SK-N-SH (cell line): Measurements from ENCODE around the gene ARL6IP4. TPM values are rescaled to one million over a fixed set of nuclear protein-coding genes. Genes with fewer than 3 reads are reported as not detected.

Source experiments
- CTCF ChIA-PET: fragments of 300-600, 350-600 bp; formaldehyde crosslinking; extraction: SDS; loops from one replicate; lab custom pipeline; 2021; lab: Yijun Ruan, JAX
- POLR2A ChIA-PET: fragments of 350-600 bp; sonication (Branson Sonifier 250); formaldehyde crosslinking; extraction: SDS; loops from one replicate; lab custom pipeline; 2020; ENCODE audit warnings: antibody characterized with exemption, inconsistent platforms; lab: Yijun Ruan, JAX
- DNase-seq: peaks from one replicate; pipeline ENCODE4 v3.0.0; 2012
- H2AFZ ChIP-seq: fragments of 200-600 bp; sonication (generic); 2 replicates; pipeline ENCODE4 v1.8.1; 2016; ENCODE audit warnings: antibody characterized with exemption, mild to moderate bottlenecking, low read depth
- H3F3A ChIP-seq: fragments of 200-600 bp; sonication (generic); replicated peaks from 2 replicates; pipeline ENCODE3; 2016; ENCODE audit warnings: antibody characterized with exemption, mild to moderate bottlenecking; ENCODE audit not compliant: insufficient read depth
- H3K27ac ChIP-seq, 2 experiments: fragments of 200-500 bp in 1 of 2; fragments of 200-600 bp in 1 of 2; sonication (Bioruptor generic) in 1 of 2; sonication (generic), shearing (Covaris generic) in 1 of 2; 2 replicates each; pipeline versions ENCODE4 v1.5.1 to v1.6.1; 2014 to 2016; ENCODE audit warnings: low read depth in 2 of 2, inconsistent platforms in 1 of 2, low read length in 1 of 2, mild to moderate bottlenecking in 1 of 2, mixed read lengths in 1 of 2
- H3K27me3 ChIP-seq: fragments of 200-600 bp; sonication (generic), shearing (Covaris generic); 2 replicates; pipeline ENCODE4 v1.6.1; 2016; ENCODE audit warnings: mixed run types; ENCODE audit not compliant: insufficient read depth
- H3K36me3 ChIP-seq, 2 experiments: fragments of 200-500 bp in 1 of 2; fragments of 200-600 bp in 1 of 2; sonication (Bioruptor generic) in 1 of 2; sonication (generic) in 1 of 2; replicated peaks in 1 of 2; 2 replicates each; pipeline versions ENCODE3 to v1.5.1; 2014 to 2016; ENCODE audit warnings: low read length in 1 of 2, mild to moderate bottlenecking in 1 of 2; ENCODE audit not compliant: insufficient read depth in 2 of 2, control insufficient read depth in 1 of 2
- H3K4me1 ChIP-seq, 2 experiments: fragments of 200-500 bp in 1 of 2; fragments of 200-600 bp in 1 of 2; sonication (Bioruptor generic) in 1 of 2; sonication (generic), shearing (Covaris generic) in 1 of 2; 2 replicates each; pipeline versions ENCODE4 v1.5.1 to v1.6.1; 2014 to 2016; ENCODE audit warnings: low read depth in 1 of 2, low read length in 1 of 2, mixed run types in 1 of 2; ENCODE audit not compliant: insufficient read depth in 2 of 2, control insufficient read depth in 1 of 2
- H3K4me2 ChIP-seq: fragments of 200-600 bp; sonication (generic), shearing (Covaris generic); 2 replicates; pipeline ENCODE4 v1.6.1; 2017; ENCODE audit warnings: mixed run types
- H3K4me3 ChIP-seq, 2 experiments: fragments of 200-500 bp in 1 of 2; fragments of 200-600 bp in 1 of 2; sonication (Bioruptor generic) in 1 of 2; sonication (generic), shearing (Covaris generic) in 1 of 2; 2 replicates each; pipeline versions ENCODE4 v1.5.1 to v1.8.1; 2014 to 2016; ENCODE audit warnings: low read depth in 2 of 2, inconsistent platforms in 1 of 2, low read length in 1 of 2, mild to moderate bottlenecking in 1 of 2, mixed read lengths in 1 of 2, moderate library complexity in 1 of 2
- H3K79me2 ChIP-seq: fragments of 200-600 bp; sonication (generic); 2 replicates; pipeline ENCODE4 v1.8.1; 2017; ENCODE audit warnings: mild to moderate bottlenecking; ENCODE audit not compliant: insufficient read depth
- H3K9ac ChIP-seq: fragments of 200-600 bp; sonication (generic); 2 replicates; pipeline ENCODE4 v1.6.1; 2017; ENCODE audit warnings: mixed run types
- H3K9me2 ChIP-seq: fragments of 200-600 bp; sonication (generic); 2 replicates; pipeline ENCODE4 v1.6.1; 2017; ENCODE audit warnings: mixed run types
- H3K9me3 ChIP-seq: fragments of 200-600 bp; sonication (generic); 2 replicates; pipeline ENCODE4 v1.6.1; 2017; ENCODE audit warnings: mixed run types, mild to moderate bottlenecking, moderate library complexity
- H4K20me1 ChIP-seq: fragments of 200-600 bp; sonication (generic); 2 replicates; pipeline ENCODE4 v1.6.1; 2017; ENCODE audit warnings: mild to moderate bottlenecking, mixed run types; ENCODE audit not compliant: insufficient read depth
- CHD2 ChIP-seq: fragments of 150-350 bp; IDR thresholded peaks from 2 replicates; pipeline ENCODE4 v1.6.1; 2018; ENCODE audit warnings: low read length; ENCODE audit not compliant: partially characterized antibody
- CTCF ChIP-seq: fragments of 200-600 bp; sonication (generic); IDR thresholded peaks from 2 replicates; pipeline ENCODE4 v1.6.1; 2017; ENCODE audit warnings: antibody characterized with exemption, mild to moderate bottlenecking, moderate library complexity
- EP300 ChIP-seq, 2 experiments: IDR thresholded peaks; 2 replicates each; pipeline versions ENCODE4 v1.4.0 to v1.6.1; 2012; ENCODE audit warnings: borderline replicate concordance in 1 of 2, low read depth in 1 of 2, low read length in 1 of 2
- EZH2phosphoT487 ChIP-seq: fragments of 200-600 bp; sonication (generic); IDR thresholded peaks from 2 replicates; pipeline ENCODE4 v1.6.1; 2017; ENCODE audit warnings: low read depth, mixed run types, mild to moderate bottlenecking, antibody characterized with exemption, moderate library complexity, borderline replicate concordance
- FOSL2 ChIP-seq: IDR thresholded peaks from 2 replicates; pipeline ENCODE4 v1.4.0; 2012; ENCODE audit warnings: low read depth, mild to moderate bottlenecking, moderate library complexity, borderline replicate concordance
- GABPA ChIP-seq: IDR thresholded peaks from 2 replicates; pipeline ENCODE4 v1.4.0; 2012; ENCODE audit warnings: low read depth, mild to moderate bottlenecking
- GATA2 ChIP-seq: sonication (generic); formaldehyde crosslinking; IDR thresholded peaks from 2 replicates; pipeline ENCODE4 v1.5.0; 2020; ENCODE audit warnings: mild to moderate bottlenecking, missing genetic modification reagents
- MAX ChIP-seq: IDR thresholded peaks from 2 replicates; pipeline ENCODE4 v1.4.0; 2012; ENCODE audit warnings: low read depth
- MEF2A ChIP-seq: IDR thresholded peaks from 2 replicates; pipeline ENCODE4 v1.4.0; 2012; ENCODE audit warnings: low read depth, borderline replicate concordance
- MXI1 ChIP-seq: IDR thresholded peaks from 2 replicates; pipeline ENCODE4 v1.6.1; 2012; ENCODE audit warnings: mild to moderate bottlenecking, low read depth, low read length, improper control_type of control experiment
- NRF1 ChIP-seq: IDR thresholded peaks from 2 replicates; pipeline ENCODE4 v1.6.1; 2012; ENCODE audit warnings: low read depth, mild to moderate bottlenecking, low read length
- PBX3 ChIP-seq: IDR thresholded peaks from 2 replicates; pipeline ENCODE4; 2012
- POLR2AphosphoS5 ChIP-seq: IDR thresholded peaks from 2 replicates; pipeline ENCODE4 v1.6.1; 2012; ENCODE audit warnings: low read depth, low read length
- RAD21 ChIP-seq: IDR thresholded peaks from 2 replicates; pipeline ENCODE4 v1.6.1; 2012; ENCODE audit warnings: mild to moderate bottlenecking, low read length
- RFX5 ChIP-seq: IDR thresholded peaks from 2 replicates; pipeline ENCODE4 v1.6.1; 2012; ENCODE audit warnings: mild to moderate bottlenecking, improper control_type of control experiment, low read length
- SIN3A ChIP-seq: IDR thresholded peaks from 2 replicates; pipeline ENCODE4 v1.6.1; 2012; ENCODE audit warnings: low read depth, mild to moderate bottlenecking, low read length, moderate library complexity, borderline replicate concordance
- TAF1 ChIP-seq: IDR thresholded peaks from 2 replicates; pipeline ENCODE4 v1.6.1; 2012; ENCODE audit warnings: low read depth, mild to moderate bottlenecking, low read length, moderate library complexity, borderline replicate concordance
- TCF12 ChIP-seq: IDR thresholded peaks from 2 replicates; pipeline ENCODE4 v1.4.0; 2012
- YY1 ChIP-seq: IDR thresholded peaks from 2 replicates; pipeline ENCODE4 v1.4.0; 2012; ENCODE audit warnings: low read depth, mild to moderate bottlenecking
- ZBTB33 ChIP-seq: IDR thresholded peaks from 2 replicates; pipeline ENCODE4 v1.4.0; 2012; ENCODE audit warnings: low read depth, borderline replicate concordance
- WGBS: methylation state at CpG from one replicate; pipeline ENCODE4 v1.1.6; 2017; ENCODE audit warnings: low lambda C conversion rate; 5-methylcytosine and 5-hydroxymethylcytosine counted together
- polyA plus RNA-seq, 3 experiments: library from polyadenylated mRNA; depleted of rRNA; stranded (reverse); fragments of >200 nt; gene quantifications; 2 replicates each; pipeline ENCODE4 v1.2.3, GENCODE V29; 2012

The ARL6IP4 gene
- polyA plus RNA-seq, 1 of the 3 experiments (the other 2 are of a cell fraction) = 370 TPM

GRCh38 chr12:122966743-122967550, 13.5 kb upstream of the ARL6IP4 start:
- H3F3A ChIP-seq = peaks cover 8% of the 10 kb centered on the region
- no peak for DNase-seq
- no peak overlapping the region for H2AFZ ChIP-seq
- H3K9ac ChIP-seq = no peak overlapping the region
- H3K27me3 ChIP-seq = no peaks in the 10 kb centered on the region
- peaks cover 6 to 26% of the 10 kb centered on the region in 2 experiments; a peak in 2 of 4 replicates for H3K4me1 ChIP-seq
- no peaks in the 10 kb centered on the region for H4K20me1 ChIP-seq
- no peak overlapping the region for H3K4me2 ChIP-seq
- H3K79me2 ChIP-seq = no peaks in the 10 kb centered on the region
- ChIA-PET CTCF (interaction anchor here (0.6 to 2.5 kb wide), 7 partner anchors 14 to 271 kb away, joined by 3 to 11 read pairs (median 3); partner anchors contain the start of gene PITPNM2), POLR2A (interaction anchor here (0.6 to 1.8 kb wide), 4 partner anchors 8 to 266 kb away, joined by 3 to 12 read pairs (median 6); partner anchors contain the start of genes MPHOSPH9, MTRFR and OGFOD2)
- no peaks in the 10 kb centered on the region for H3K9me3 ChIP-seq
- WGBS = 58% methylated on average over 13 of the region's 15 CpGs
- no peak for TF ChIP-seq POLR2AphosphoS5
- no peak for TF ChIP-seq RAD21
- TF ChIP-seq MAX = no peak
- no peak for TF ChIP-seq MXI1
- no peak for TF ChIP-seq GATA2 (CRISPR knock-in tag)
- TF ChIP-seq YY1 = no peak
- no peak for TF ChIP-seq CTCF
- TF ChIP-seq TAF1 = no peak
- no peak overlapping the region for H3K27ac ChIP-seq
- no peaks in the 10 kb centered on the region for H3K36me3 ChIP-seq
- H3K4me3 ChIP-seq = peak overlapping the region; percentile 9 to 20; a peak in 2 of 4 replicates
- no peaks in the 10 kb centered on the region for H3K9me2 ChIP-seq

DNA sequence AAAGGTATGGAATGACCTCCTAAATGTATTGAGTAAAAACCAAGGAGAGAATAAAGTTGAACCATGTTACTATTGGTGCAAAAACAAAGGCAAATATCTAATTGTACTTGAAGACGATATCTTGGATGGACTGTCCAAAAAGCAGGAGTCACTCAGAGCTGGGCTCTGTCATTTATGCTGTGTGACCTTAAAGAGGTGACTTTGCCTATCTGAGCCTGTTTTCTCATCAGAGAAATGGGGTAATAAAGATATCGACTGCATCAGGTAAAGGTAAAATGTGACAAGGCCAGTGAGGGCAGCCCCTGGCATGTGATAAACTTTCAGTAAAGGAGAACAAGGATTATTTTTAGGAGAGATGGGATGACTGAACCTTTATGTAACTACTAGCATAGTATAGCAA, 12.4 kb upstream of the ARL6IP4 start:
- Histone ChIP-seq H3K27ac (no peak overlapping the region), H4K20me1 (no peaks in the 10 kb centered on the region), H3K9me3 (no peaks in the 10 kb centered on the region), H3K9me2 (no peaks in the 10 kb centered on the region), H3K36me3 (no peaks in the 10 kb centered on the region), H3K4me2 (no peak overlapping the region), H3K4me3 (no peak overlapping the region), H3K79me2 (0 out of 2 replicates have a peak, but pooled peaks cover 2% of the 10 kb centered on the region), H3F3A (peaks cover 8% of the 10 kb centered on the region), H2AFZ (no peak overlapping the region), H3K4me1 (peaks cover 6 to 26% of the 10 kb centered on the region in 2 experiments; a peak in 2 of 4 replicates), H3K9ac (no peak overlapping the region), H3K27me3 (no peaks in the 10 kb centered on the region)
- WGBS = 74% methylated on average over 2 of the region's 2 CpGs
- ChIA-PET POLR2A (interaction anchor here (1.2 kb wide), 1 partner anchor 10 kb away, joined by 3 read pairs; no protein-coding TSS in a partner anchor), CTCF (interaction anchor here (0.9 kb wide), 1 partner anchor 16 kb away, joined by 3 read pairs; no protein-coding TSS in a partner anchor)
- no peak for DNase-seq
- TF ChIP-seq POLR2AphosphoS5 (no peak), RAD21 (no peak), TAF1 (no peak), MEF2A (no peak), GABPA (no peak), EZH2phosphoT487 (no peak), NRF1 (no peak), CHD2 (no peak), ZBTB33 (no peak), EP300 (IDR thresholded peaks at IDR 0.05; ENCODE audit: borderline replicate concordance in 1 of 2, low read depth in 1 of 2, low read length in 1 of 2) (no peak), SIN3A (no peak), FOSL2 (no peak), RFX5 (no peak), PBX3 (no peak), TCF12 (no peak), MXI1 (no peak)
